Left forelimb (tissue), 1 donor: ENCODE results near the gene RBSN.

Experiments
- DNase-seq: peaks from one replicate; pipeline ENCODE4 v3.0.0-alpha.2; 2018; ENCODE audit warnings: low spot score

RBSN gene

GRCh38 chr3:15056676-15057404 is 42.1 kb downstream of the RBSN start:
- no peak for DNase-seq

- DNase-seq = no peak
Observed at GRCh38 chr3:15055019-15055557, 43.9 kb downstream of the RBSN start.

- no peak for DNase-seq
Observed at GRCh38 chr3:15053541-15053940, 45.4 kb downstream of the RBSN start.

GRCh38 chr3:15052335-15053242 is 46.4 kb downstream of the RBSN start:
- no peak for DNase-seq

GRCh38 chr3:15051531-15051930 is 47.4 kb downstream of the RBSN start:
- no peak for DNase-seq

- no peak for DNase-seq
Observed at GRCh38 chr3:15050405-15051092, 48.4 kb downstream of the RBSN start.

GRCh38 chr3:15049584-15049983 is 49.4 kb downstream of the RBSN start:
- no peak for DNase-seq

GRCh38 chr3:15045667-15046066 is 53.3 kb downstream of the RBSN start:
- DNase-seq = no peak

- no peak for DNase-seq
Observed at GRCh38 chr3:15044326-15044725, 54.6 kb downstream of the RBSN start.

- DNase-seq = no peak
Observed at GRCh38 chr3:15043408-15044171, 55.4 kb downstream of the RBSN start.

GRCh38 chr3:15042936-15043335 is 56.0 kb downstream of the RBSN start:
- no peak for DNase-seq

- DNase-seq = no peak
Observed at GRCh38 chr3:15041950-15042349, 57.0 kb downstream of the RBSN start.

- DNase-seq = no peak
Observed at GRCh38 chr3:15040844-15041243, 58.1 kb downstream of the RBSN start.

- DNase-seq = no peak
Observed at GRCh38 chr3:15038306-15038705, 60.6 kb downstream of the RBSN start.

- DNase-seq = no peak
Observed at GRCh38 chr3:15033103-15033502, 65.8 kb downstream of the RBSN start.

- no peak for DNase-seq
Observed at GRCh38 chr3:15032650-15033049, 66.3 kb downstream of the RBSN start.

- DNase-seq = no peak
Observed at GRCh38 chr3:15029625-15030024, 69.3 kb downstream of the RBSN start.

GRCh38 chr3:15023719-15024118 is 75.2 kb downstream of the RBSN start:
- no peak for DNase-seq

GRCh38 chr3:15023249-15023648 is 75.7 kb downstream of the RBSN start:
- no peak for DNase-seq
